Activated CD4-positive, alpha-beta T cell treated with anti-CD3 and anti-CD28 coated beads for 4 hours (primary cell): ENCODE measurements around the gene MED6.

Experiments
- DNase-seq, 2 donors: peaks; one replicate each; pipeline ENCODE4 v3.0.0-alpha.2; 2020

MED6 gene

GRCh38 chr14:70600382-70601157 lies at the start of gene MED6:
Gene MED6, minus strand, starts transcription at chr14:70600655. Its CDS starts 18 bp downstream, at chr14:70600637.
- peak; percentile 89 to 94 for DNase-seq

GRCh38 chr14:70649803-70650202 lies 49.3 kb upstream of the MED6 start:
- DNase-seq = no peak

GRCh38 chr14:70648346-70648745 lies 47.9 kb upstream of the MED6 start:
- no peak for DNase-seq

- no peak for DNase-seq
These were observed 46.2 kb upstream of the MED6 start for GRCh38 chr14:70646705-70647104.

- DNase-seq = no peak
These were observed 45.4 kb upstream of the MED6 start for GRCh38 chr14:70645892-70646291.

- no peak for DNase-seq
These were observed 43.5 kb upstream of the MED6 start for GRCh38 chr14:70643967-70644366.

- no peak for DNase-seq
These were observed 42.1 kb upstream of the MED6 start for GRCh38 chr14:70642303-70643235.

- no peak for DNase-seq
These were observed 41.3 kb upstream of the MED6 start, which contains the start of gene TTC9 for GRCh38 chr14:70641548-70642302. Gene TTC9, plus strand, starts transcription at chr14:70641916. Its CDS starts 214 bp downstream, at chr14:70642130.

- peak; percentile 38 to 44 for DNase-seq
These were observed 40.6 kb upstream of the MED6 start for GRCh38 chr14:70640938-70641547.

GRCh38 chr14:70638416-70638815 lies 38.0 kb upstream of the MED6 start:
- no peak for DNase-seq

- no peak for DNase-seq
These were observed 35.6 kb upstream of the MED6 start for GRCh38 chr14:70635971-70636595.

- DNase-seq = no peak
These were observed 31.5 kb upstream of the MED6 start for GRCh38 chr14:70631948-70632347.

GRCh38 chr14:70624972-70625371 lies 24.5 kb upstream of the MED6 start:
- DNase-seq = no peak

GRCh38 chr14:70622111-70622712 lies 21.8 kb upstream of the MED6 start:
- DNase-seq = peak; percentile 26 to 64

GRCh38 chr14:70619708-70620107 lies 19.3 kb upstream of the MED6 start:
- DNase-seq = no peak

- DNase-seq = no peak
These were observed 17.9 kb upstream of the MED6 start for GRCh38 chr14:70618314-70618713.

- DNase-seq = no peak
These were observed 16.2 kb upstream of the MED6 start for GRCh38 chr14:70616646-70617045.

- DNase-seq = no peak
These were observed 10.8 kb upstream of the MED6 start for GRCh38 chr14:70611216-70611615.

GRCh38 chr14:70602254-70602653 lies 1.8 kb upstream of the MED6 start:
- DNase-seq = no peak

GRCh38 chr14:70601162-70601561 lies 707 bp upstream of the MED6 start:
- no peak for DNase-seq

- no peak for DNase-seq
These were observed 1.1 kb downstream of the MED6 start for GRCh38 chr14:70599345-70599744.

GRCh38 chr14:70597731-70598130 lies 2.7 kb downstream of the MED6 start:
- DNase-seq = no peak
